GM12874 (cell line): ENCODE results near the gene BRD3OS.

Source experiments
- CTCF ChIP-seq: IDR thresholded peaks from 2 replicates; pipeline ENCODE4 v1.5.1; 2011; ENCODE audit warnings: low read depth, mild to moderate bottlenecking, control low read depth, low read length, moderate library complexity; ENCODE audit not compliant: insufficient read depth

Gene BRD3OS

GRCh38 chr9:134066913-134067851 lies 41.9 kb downstream of the BRD3OS start:
- no peak for TF ChIP-seq CTCF

GRCh38 chr9:134067904-134068743 lies 42.8 kb downstream of the BRD3OS start, which contains the start of gene BRD3:
TSS of gene BRD3 (minus strand) at chr9:134068026. CDS start at chr9:134053477, 14,549 bp downstream.
- TF ChIP-seq CTCF, result no peak

GRCh38 chr9:134068744-134069479 lies 43.6 kb downstream of the BRD3OS start:
- TF ChIP-seq CTCF, result no peak

GRCh38 chr9:134069480-134070399 lies 44.5 kb downstream of the BRD3OS start:
- no peak for TF ChIP-seq CTCF

- no peak for TF ChIP-seq CTCF
Observed at GRCh38 chr9:134071149-134071548, 45.9 kb downstream of the BRD3OS start.

GRCh38 chr9:134073500-134073899 lies 48.2 kb downstream of the BRD3OS start:
- TF ChIP-seq CTCF, result no peak
